Uterus (tissue), 4 donors: ENCODE results near the gene DHX34. TPM values are rescaled to one million over a fixed set of nuclear protein-coding genes. Genes with fewer than 3 reads are reported as not detected.

ENCODE experiments used
- DNase-seq, 2 donors: peaks; one replicate each; pipeline ENCODE4 v3.0.0-alpha.2; 2019 to 2020
- H3K27ac ChIP-seq, 2 donors: fragments of 200-600 bp; sonication (generic); 1 replicate in 1 of 2; 2 replicates in 1 of 2; pipeline ENCODE4 v1.5.1; 2016 to 2018
- H3K27me3 ChIP-seq, 2 donors: fragments of 200-600 bp; sonication (generic); one replicate each; pipeline ENCODE4 v1.5.1; 2018 to 2019; ENCODE audit warnings: control low read depth in 1 of 2
- H3K36me3 ChIP-seq, 2 donors: fragments of 200-600 bp; sonication (generic); one replicate each; pipeline ENCODE4 v1.5.1; 2019; ENCODE audit warnings: control low read depth in 1 of 2
- H3K4me1 ChIP-seq, 2 donors: fragments of 200-600 bp; sonication (generic); one replicate each; pipeline ENCODE4 v1.5.1; 2018 to 2019; ENCODE audit warnings: control low read depth in 1 of 2
- H3K4me3 ChIP-seq, 2 donors: fragments of 200-600 bp; sonication (generic); 1 replicate in 1 of 2; 2 replicates in 1 of 2; pipeline ENCODE4 v1.5.1; 2018 to 2019; ENCODE audit warnings: mild to moderate bottlenecking in 1 of 2
- H3K9me3 ChIP-seq, 2 donors: fragments of 200-600 bp; sonication (generic); one replicate each; pipeline ENCODE4 v1.5.1; 2019; ENCODE audit warnings: control low read depth in 1 of 2
- POLR2A ChIP-seq, 2 donors: fragments of 450-650 bp; IDR thresholded peaks; one replicate each; pipeline ENCODE4 v1.6.1; 2016; ENCODE audit warnings: antibody characterized with exemption in 2 of 2, mild to moderate bottlenecking in 1 of 2, moderate library complexity in 1 of 2
- intact Hi-C: fragments of 100-400 bp; cut with DNase I; formaldehyde crosslinking; loops from one replicate; pipeline ENCODE4 v1.15.1; 2023; ENCODE audit warnings: low total_unique reads
- total RNA-seq, 4 donors: library from RNA; depleted of rRNA in 3 of 4; stranded (reverse); fragments of >200 nt in 3 of 4; gene quantifications; one replicate each; pipeline versions ENCODE4 v1.1.0 to v1.2.4, GENCODE V29; 2014 to 2023
- TF ChIP-seq, protein P1 (sequence below), 4 experiments: fragments of 200-600 bp in 2 of 4; fragments of 450-650 bp in 2 of 4; sonication (generic) in 2 of 4; IDR thresholded peaks; one replicate each; pipeline ENCODE4 v1.5.1; 2016 to 2019; ENCODE audit warnings: antibody characterized with exemption in 4 of 4, mild to moderate bottlenecking in 2 of 4, moderate library complexity in 1 of 4
- donor health status: DM: yes; HTN: yes; CAD: no.

The DHX34 gene
- total RNA-seq, 4 donors from 2014 or later = 11.5 to 17.3 (median 15.8) TPM

DNA sequence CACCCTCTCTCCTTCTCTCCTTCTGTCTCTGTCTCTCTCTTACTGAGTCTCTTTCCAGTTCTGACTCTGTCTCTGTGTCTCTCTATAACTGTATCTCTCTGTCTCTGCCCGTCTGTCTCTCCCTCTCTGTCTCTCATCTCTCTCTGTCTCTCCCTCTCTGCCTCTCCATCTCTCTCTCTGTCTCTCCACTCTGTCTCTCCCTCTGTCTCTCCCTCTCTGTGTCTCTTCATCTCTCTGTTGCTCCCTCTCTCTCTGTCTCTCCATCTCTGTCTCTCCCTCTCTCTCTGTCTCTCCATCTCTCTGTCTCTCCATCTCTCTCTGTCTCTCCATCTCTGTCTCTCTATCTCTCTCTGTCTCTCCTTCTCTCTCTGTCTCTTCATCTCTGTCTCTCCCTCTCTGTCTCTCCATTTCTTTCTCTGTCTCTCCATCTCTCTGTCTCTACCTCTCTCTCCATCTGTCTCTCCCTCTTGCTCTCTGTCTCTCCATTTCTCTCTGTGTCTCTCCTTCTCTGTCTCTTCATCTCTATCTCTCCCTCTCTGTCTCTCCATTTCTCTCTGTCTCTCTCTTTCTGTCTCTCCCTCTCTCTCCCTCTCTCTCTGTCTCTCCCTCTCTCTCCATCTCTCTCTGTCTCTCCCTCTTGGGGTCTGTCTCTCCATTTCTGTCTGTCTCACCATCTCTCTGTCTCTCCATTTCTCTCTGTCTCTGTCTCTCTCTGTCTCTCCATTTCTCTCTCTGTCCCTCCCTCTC lies 73.5 kb downstream of the DHX34 start:
- Histone ChIP-seq H3K27me3 (no peaks in the 10 kb centered on the region), H3K4me1 (peaks cover 5% of the 10 kb centered on the region in 2 donors), H3K9me3 (no peaks in the 10 kb centered on the region), H3K4me3 (no peak overlapping the region), H3K36me3 (no peaks in the 10 kb centered on the region), H3K27ac (peak overlapping the region; percentile 56 to 91)
- TF ChIP-seq, protein P1, sequence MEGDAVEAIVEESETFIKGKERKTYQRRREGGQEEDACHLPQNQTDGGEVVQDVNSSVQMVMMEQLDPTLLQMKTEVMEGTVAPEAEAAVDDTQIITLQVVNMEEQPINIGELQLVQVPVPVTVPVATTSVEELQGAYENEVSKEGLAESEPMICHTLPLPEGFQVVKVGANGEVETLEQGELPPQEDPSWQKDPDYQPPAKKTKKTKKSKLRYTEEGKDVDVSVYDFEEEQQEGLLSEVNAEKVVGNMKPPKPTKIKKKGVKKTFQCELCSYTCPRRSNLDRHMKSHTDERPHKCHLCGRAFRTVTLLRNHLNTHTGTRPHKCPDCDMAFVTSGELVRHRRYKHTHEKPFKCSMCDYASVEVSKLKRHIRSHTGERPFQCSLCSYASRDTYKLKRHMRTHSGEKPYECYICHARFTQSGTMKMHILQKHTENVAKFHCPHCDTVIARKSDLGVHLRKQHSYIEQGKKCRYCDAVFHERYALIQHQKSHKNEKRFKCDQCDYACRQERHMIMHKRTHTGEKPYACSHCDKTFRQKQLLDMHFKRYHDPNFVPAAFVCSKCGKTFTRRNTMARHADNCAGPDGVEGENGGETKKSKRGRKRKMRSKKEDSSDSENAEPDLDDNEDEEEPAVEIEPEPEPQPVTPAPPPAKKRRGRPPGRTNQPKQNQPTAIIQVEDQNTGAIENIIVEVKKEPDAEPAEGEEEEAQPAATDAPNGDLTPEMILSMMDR (IDR thresholded peaks at IDR 0.05) = no peak
- TF ChIP-seq POLR2A (IDR thresholded peaks at IDR 0.05) = no peak
- no peak for DNase-seq
- intact Hi-C loops = loop anchor here (10.0 kb wide), 1 partner anchor 128 kb away; no protein-coding TSS in a partner anchor

DNA sequence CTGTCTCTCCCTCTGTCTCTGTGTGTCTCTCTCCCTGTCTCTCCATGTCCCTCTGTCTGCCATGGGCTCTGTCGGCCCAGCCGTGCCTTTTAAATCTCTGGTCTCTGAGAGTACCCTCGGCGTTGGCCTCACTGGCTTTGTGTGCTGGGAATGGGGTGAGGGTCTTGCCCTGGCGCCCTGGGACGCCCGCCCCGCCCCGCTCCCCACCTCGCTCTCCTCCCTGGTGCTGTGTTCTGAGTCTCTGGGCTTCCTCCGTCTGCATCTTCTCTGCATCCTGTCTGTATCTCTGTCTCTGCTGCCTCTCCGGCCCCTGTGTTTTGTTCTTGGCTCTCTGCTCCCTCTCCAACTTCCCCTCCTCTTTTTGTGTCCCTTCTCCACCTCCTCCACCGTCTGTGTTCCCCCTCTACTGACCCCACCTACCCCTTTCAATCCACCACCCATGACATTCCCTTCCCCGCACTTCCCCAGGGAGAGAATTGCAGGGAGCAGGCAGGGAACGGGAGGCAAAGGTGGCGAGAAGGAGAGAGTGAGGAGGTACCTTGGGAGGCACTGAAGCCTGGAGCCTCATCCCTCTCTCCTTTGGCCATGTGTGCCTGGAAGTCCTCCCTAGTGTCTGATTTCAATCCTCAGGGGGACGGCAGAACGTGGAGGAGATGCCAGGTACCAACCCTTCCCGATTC lies 74.2 kb downstream of the DHX34 start:
- Histone ChIP-seq H3K27ac (peak overlapping the region in 1 of 2 donors; percentile 91), H3K4me3 (no peak overlapping the region), H3K27me3 (no peaks in the 10 kb centered on the region), H3K36me3 (no peaks in the 10 kb centered on the region), H3K9me3 (no peaks in the 10 kb centered on the region), H3K4me1 (peaks cover 0 to 6% of the 10 kb centered on the region in 2 donors)
- intact Hi-C loops = loop anchor here (10.0 kb wide), 1 partner anchor 129 kb away; no protein-coding TSS in a partner anchor
- no peak for TF ChIP-seq POLR2A (IDR thresholded peaks at IDR 0.05)
- DNase-seq = no peak

DNA sequence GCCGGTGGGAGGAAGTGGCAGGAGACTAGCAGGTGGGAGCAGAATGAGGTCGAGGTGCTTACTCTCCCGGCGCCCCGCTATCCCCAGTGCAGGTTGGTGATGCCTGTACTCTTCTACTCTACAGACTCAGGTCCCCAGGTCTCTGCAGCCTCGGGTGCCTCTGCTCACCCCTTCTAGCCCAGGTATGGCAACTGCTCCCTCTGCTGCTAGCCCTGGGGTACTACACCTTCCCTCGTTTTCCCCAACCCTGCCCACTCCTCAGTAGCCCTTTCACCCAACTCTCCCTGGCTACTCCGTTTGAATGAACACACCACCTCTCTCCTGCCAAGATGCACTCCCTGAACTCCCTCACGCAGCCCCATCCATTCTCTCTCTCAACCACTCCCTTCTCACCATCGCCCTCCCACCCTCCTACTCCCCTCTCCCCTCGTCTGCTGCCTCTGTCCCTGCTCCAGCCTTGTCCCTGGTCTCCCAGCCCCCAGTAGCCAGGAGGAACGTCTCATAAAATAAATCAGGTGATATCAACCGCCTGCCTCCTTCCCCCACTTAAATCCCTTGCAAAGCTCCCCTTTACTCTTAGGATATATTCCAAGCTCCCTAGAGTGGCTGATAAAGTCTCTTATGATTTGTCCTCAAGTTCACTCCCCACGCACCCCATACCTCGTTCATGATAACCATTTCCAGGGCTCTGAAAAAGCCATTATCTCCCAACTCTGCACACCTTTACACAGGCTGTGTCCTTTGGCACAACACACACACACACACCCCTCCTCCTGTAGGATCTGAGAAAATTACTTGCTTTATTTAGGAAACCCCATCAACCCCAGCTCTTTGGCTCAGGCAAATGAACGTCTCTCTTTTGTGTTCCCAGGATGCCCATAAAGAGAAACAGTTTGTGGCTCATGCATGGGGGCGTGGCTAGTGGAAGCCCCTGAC lies 78.4 kb downstream of the DHX34 start:
- no peaks in the 10 kb centered on the region for H3K9me3 ChIP-seq
- H3K27me3 ChIP-seq = no peaks in the 10 kb centered on the region
- DNase-seq = peak; percentile 76 to 81
- intact Hi-C loops = loop anchor here (10.0 kb wide), 1 partner anchor 133 kb away; no protein-coding TSS in a partner anchor
- H3K27ac ChIP-seq = peak overlapping the region; percentile 80 to 88
- H3K4me3 ChIP-seq = peak overlapping the region in 1 of 2 donors; percentile 5
- H3K4me1 ChIP-seq = peaks cover 6 to 8% of the 10 kb centered on the region in 2 donors
- TF ChIP-seq, protein P1 (IDR thresholded peaks at IDR 0.05) = peak; percentile 76 to 93 (median 84)
- peak in 1 of 2 donors; percentile 30 for TF ChIP-seq POLR2A (IDR thresholded peaks at IDR 0.05)
- no peaks in the 10 kb centered on the region for H3K36me3 ChIP-seq

DNA sequence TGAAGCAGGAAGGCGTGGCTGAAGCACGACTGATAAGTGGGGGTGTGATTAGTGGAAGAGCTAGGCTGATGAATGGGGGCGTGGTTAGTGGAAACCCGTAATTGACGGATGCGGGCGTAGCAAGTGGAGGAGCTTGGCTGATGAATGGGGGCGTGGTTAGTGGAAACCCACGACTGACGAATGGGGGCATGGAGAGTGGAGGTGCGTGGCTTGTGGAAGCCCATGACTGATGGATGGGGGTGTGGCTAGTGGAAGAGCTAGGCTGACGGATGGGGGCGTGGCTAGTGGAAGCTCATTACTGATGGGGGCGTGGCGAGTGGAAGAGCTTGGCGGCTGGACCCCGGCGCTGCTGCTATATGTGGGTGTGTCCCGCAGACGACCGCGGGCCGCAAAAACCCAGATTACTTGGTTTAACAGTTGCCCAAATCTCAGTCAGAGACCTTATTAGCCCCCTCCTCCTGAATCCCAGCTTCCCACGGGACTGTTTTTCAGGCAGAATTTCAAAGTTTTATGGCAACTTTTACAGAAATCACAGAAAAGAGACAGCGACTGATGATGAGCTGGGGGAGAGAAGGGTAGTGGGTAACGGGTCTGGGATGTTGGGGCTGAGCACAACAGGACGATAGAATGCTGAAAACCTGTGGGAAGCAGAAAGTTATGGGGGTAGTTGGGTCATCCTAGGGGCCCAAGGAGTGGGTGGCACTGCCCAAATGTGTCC lies 79.2 kb downstream of the DHX34 start:
- H3K36me3 ChIP-seq = no peaks in the 10 kb centered on the region
- peaks cover 6 to 8% of the 10 kb centered on the region in 2 donors for H3K4me1 ChIP-seq
- TF ChIP-seq, protein P1 (IDR thresholded peaks at IDR 0.05) = no peak
- no peak for TF ChIP-seq POLR2A (IDR thresholded peaks at IDR 0.05)
- H3K27me3 ChIP-seq = no peaks in the 10 kb centered on the region
- H3K9me3 ChIP-seq = no peaks in the 10 kb centered on the region
- peak; percentile 92 to 99 for DNase-seq
- peak overlapping the region in 1 of 2 donors; percentile 5 for H3K4me3 ChIP-seq
- intact Hi-C loops = loop anchor here (10.0 kb wide), 1 partner anchor 134 kb away; no protein-coding TSS in a partner anchor
- peak overlapping the region; percentile 80 to 88 for H3K27ac ChIP-seq
